H1 (cell line): ENCODE results near the gene INVS.

Source experiments
- BACH1 ChIP-seq: IDR thresholded peaks from 2 replicates; pipeline ENCODE4 v1.6.1; 2012; ENCODE audit warnings: low read length, improper control_type of control experiment
- CEBPB ChIP-seq: IDR thresholded peaks from 2 replicates; pipeline ENCODE4 v1.6.1; 2012; ENCODE audit warnings: low read depth, low read length
- CTCF ChIP-seq, 3 experiments: IDR thresholded peaks; 1 replicate in 2 of 3; 2 replicates in 1 of 3; pipeline versions ENCODE4 v1.5.1 to v1.6.1; 2011; ENCODE audit warnings: low read length in 3 of 3, mild to moderate bottlenecking in 3 of 3, inconsistent platforms in 2 of 3, low read depth in 1 of 3, moderate library complexity in 1 of 3; ENCODE audit not compliant: insufficient read depth in 1 of 3; ENCODE audit errors: control extremely low read depth in 1 of 3
- JUN ChIP-seq: IDR thresholded peaks from 2 replicates; pipeline ENCODE4 v1.6.1; 2011; ENCODE audit warnings: low read depth, mild to moderate bottlenecking, improper control_type of control experiment, low read length
- JUND ChIP-seq: IDR thresholded peaks from 2 replicates; pipeline ENCODE4 v1.6.1; 2011; ENCODE audit warnings: mild to moderate bottlenecking, improper control_type of control experiment, low read length
- MAFK ChIP-seq: IDR thresholded peaks from 2 replicates; pipeline ENCODE4 v1.6.1; 2012; ENCODE audit warnings: low read depth, mild to moderate bottlenecking, improper control_type of control experiment, low read length
- MAX ChIP-seq: IDR thresholded peaks from 2 replicates; pipeline ENCODE4 v1.6.1; 2012; ENCODE audit warnings: inconsistent platforms
- POLR2AphosphoS5 ChIP-seq: IDR thresholded peaks from 2 replicates; pipeline ENCODE4 v1.6.1; 2011; ENCODE audit warnings: low read depth, low read length
- RFX5 ChIP-seq: IDR thresholded peaks from 2 replicates; pipeline ENCODE4 v1.6.1; 2011; ENCODE audit warnings: low read depth, low read length, improper control_type of control experiment, borderline replicate concordance
- SUZ12 ChIP-seq: fragments of 200-600 bp; sonication (generic); IDR thresholded peaks from 2 replicates; pipeline ENCODE4 v1.6.1; 2012; ENCODE audit warnings: mild to moderate bottlenecking, inconsistent platforms, low read length, moderate library complexity, mixed read lengths

GRCh38 chr9:100229561-100229960 lies 130.5 kb downstream of the INVS start:
- TF ChIP-seq SUZ12 (no peak), JUN (no peak), MAFK (no peak), CTCF (IDR thresholded peaks at IDR 0.05; ENCODE audit: control extremely low read depth in 1 of 3, insufficient read depth in 1 of 3, low read depth in 1 of 3, low read length in 3 of 3) (no peak), RFX5 (no peak), CEBPB (no peak), BACH1 (no peak), POLR2AphosphoS5 (no peak), JUND (no peak), MAX (no peak)
